ENCODE data around the gene SNAP91. TPM values are rescaled to one million over a fixed set of nuclear protein-coding genes. Genes with fewer than 3 reads are reported as not detected.

Gene SNAP91, protein sequence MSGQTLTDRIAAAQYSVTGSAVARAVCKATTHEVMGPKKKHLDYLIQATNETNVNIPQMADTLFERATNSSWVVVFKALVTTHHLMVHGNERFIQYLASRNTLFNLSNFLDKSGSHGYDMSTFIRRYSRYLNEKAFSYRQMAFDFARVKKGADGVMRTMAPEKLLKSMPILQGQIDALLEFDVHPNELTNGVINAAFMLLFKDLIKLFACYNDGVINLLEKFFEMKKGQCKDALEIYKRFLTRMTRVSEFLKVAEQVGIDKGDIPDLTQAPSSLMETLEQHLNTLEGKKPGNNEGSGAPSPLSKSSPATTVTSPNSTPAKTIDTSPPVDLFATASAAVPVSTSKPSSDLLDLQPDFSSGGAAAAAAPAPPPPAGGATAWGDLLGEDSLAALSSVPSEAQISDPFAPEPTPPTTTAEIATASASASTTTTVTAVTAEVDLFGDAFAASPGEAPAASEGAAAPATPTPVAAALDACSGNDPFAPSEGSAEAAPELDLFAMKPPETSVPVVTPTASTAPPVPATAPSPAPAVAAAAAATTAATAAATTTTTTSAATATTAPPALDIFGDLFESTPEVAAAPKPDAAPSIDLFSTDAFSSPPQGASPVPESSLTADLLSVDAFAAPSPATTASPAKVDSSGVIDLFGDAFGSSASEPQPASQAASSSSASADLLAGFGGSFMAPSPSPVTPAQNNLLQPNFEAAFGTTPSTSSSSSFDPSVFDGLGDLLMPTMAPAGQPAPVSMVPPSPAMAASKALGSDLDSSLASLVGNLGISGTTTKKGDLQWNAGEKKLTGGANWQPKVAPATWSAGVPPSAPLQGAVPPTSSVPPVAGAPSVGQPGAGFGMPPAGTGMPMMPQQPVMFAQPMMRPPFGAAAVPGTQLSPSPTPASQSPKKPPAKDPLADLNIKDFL
- polyA plus RNA-seq (2012; ENCODE audit: insufficient read length, low read depth), result not detected

DNA sequence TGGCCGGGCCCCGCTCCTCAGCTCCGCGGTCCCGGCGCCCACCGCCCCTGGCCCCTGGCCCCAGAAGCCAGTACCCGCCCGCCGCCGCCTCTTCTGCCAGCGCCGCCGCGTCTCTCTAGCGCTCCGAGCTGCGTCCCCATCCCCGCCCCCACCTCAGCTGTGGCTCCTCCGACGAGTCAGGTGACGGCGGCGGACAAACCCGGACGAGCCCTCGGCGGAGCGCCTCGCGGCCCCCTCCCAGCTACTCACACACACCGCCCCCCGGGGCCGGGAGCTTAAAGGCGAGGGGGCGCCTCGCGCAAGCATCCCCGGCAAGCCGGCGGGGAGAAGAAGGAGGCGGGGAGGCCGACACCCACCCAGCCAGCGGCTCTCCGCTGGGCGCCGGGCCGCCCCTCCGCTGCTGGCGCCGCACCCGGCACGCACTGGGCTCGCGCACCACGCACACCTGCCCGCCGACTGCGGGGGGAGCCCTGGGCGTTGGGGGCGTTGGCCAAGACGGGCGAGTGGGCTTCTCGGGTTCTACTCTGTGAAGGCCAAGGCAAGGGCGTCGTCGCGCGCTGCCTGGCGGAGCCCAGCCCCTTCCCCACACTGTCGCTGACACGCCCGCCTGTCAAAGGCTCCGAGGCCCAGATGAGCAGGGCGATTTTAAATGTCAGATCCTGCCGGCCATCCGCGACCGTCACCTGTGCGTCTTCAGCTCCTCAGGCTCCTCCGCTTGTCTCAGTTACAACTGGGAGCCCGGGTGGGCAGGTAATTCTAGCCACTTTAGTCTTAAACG is at the start of gene SNAP91:
Gene SNAP91 (minus strand): TSS at position 132 of the 778 bp plus-strand sequence. CDS start 1,174 bp downstream, outside the sequence.
- no peak for TF ChIP-seq FOXP2 (optimal IDR thresholded peaks at IDR 0.05; ENCODE audit: borderline replicate concordance, extremely low read depth, extremely low read length, insufficient read depth)
- TF ChIP-seq SIN3A (IDR thresholded peaks at IDR 0.05; ENCODE audit: borderline replicate concordance, insufficient read depth, low read length), result no peak
- TF ChIP-seq, protein P1, sequence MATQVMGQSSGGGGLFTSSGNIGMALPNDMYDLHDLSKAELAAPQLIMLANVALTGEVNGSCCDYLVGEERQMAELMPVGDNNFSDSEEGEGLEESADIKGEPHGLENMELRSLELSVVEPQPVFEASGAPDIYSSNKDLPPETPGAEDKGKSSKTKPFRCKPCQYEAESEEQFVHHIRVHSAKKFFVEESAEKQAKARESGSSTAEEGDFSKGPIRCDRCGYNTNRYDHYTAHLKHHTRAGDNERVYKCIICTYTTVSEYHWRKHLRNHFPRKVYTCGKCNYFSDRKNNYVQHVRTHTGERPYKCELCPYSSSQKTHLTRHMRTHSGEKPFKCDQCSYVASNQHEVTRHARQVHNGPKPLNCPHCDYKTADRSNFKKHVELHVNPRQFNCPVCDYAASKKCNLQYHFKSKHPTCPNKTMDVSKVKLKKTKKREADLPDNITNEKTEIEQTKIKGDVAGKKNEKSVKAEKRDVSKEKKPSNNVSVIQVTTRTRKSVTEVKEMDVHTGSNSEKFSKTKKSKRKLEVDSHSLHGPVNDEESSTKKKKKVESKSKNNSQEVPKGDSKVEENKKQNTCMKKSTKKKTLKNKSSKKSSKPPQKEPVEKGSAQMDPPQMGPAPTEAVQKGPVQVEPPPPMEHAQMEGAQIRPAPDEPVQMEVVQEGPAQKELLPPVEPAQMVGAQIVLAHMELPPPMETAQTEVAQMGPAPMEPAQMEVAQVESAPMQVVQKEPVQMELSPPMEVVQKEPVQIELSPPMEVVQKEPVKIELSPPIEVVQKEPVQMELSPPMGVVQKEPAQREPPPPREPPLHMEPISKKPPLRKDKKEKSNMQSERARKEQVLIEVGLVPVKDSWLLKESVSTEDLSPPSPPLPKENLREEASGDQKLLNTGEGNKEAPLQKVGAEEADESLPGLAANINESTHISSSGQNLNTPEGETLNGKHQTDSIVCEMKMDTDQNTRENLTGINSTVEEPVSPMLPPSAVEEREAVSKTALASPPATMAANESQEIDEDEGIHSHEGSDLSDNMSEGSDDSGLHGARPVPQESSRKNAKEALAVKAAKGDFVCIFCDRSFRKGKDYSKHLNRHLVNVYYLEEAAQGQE (IDR thresholded peaks at IDR 0.05; ENCODE audit: insufficient read depth in 1 of 2, low read depth in 2 of 2, low read length in 2 of 2), result no peak
- no peak for TF ChIP-seq TAF1 (IDR thresholded peaks at IDR 0.05; ENCODE audit: borderline replicate concordance, insufficient read depth, low read length)
- TF ChIP-seq POLR2AphosphoS5 (IDR thresholded peaks at IDR 0.05; ENCODE audit: low read depth, low read length), result no peak

DNA sequence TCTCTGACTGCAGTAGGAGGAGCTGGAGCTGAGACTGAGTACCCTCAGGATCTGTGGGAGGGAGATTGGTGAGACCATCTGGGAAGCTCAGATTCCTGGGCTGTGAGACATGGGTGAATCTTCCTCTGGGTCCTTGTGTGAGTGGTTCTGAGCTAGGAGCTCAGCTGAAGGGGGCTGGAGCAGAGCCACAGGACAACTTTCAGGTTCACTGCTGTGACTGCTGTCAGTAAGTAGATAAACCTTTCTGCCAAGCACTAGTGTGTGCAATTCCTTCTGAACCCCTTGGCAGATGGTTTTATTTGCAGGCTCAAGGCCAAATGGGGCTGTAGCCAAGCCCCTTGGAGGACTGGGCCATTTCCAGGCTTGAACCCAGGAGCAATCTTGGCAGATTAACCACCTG is 49.6 kb upstream of the SNAP91 start:
- TF ChIP-seq TAF1 (IDR thresholded peaks at IDR 0.05; ENCODE audit: borderline replicate concordance, insufficient read depth, low read length), result no peak
- no peak for TF ChIP-seq POLR2AphosphoS5 (IDR thresholded peaks at IDR 0.05; ENCODE audit: low read depth, low read length)
- no peak for TF ChIP-seq FOXP2 (optimal IDR thresholded peaks at IDR 0.05; ENCODE audit: borderline replicate concordance, extremely low read depth, extremely low read length, insufficient read depth)
- TF ChIP-seq, protein P1 (IDR thresholded peaks at IDR 0.05; ENCODE audit: insufficient read depth in 1 of 2, low read depth in 2 of 2, low read length in 2 of 2), result no peak
- no peak for TF ChIP-seq SIN3A (IDR thresholded peaks at IDR 0.05; ENCODE audit: borderline replicate concordance, insufficient read depth, low read length)

DNA sequence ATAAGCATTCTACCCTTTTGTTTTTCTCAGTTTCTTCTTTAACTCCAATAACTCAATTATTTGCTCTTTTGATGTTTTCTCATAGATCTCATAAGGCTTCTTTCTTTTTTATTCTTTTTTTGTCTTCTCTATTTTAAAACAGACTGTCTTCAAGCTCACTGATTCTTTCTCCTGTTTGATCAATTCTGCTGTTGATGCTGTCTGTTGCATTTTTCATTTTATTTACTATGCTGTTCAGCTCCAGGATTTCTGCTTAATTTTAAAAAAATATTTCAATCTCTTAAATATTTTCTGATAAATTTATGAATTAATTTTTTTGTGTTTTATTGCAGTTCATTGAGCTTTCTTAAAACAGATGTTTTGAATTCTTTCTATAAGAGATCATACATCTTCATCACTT is 48.1 kb upstream of the SNAP91 start:
- TF ChIP-seq TAF1 (IDR thresholded peaks at IDR 0.05; ENCODE audit: borderline replicate concordance, insufficient read depth, low read length), result no peak
- TF ChIP-seq SIN3A (IDR thresholded peaks at IDR 0.05; ENCODE audit: borderline replicate concordance, insufficient read depth, low read length), result no peak
- no peak for TF ChIP-seq POLR2AphosphoS5 (IDR thresholded peaks at IDR 0.05; ENCODE audit: low read depth, low read length)
- TF ChIP-seq, protein P1 (IDR thresholded peaks at IDR 0.05; ENCODE audit: insufficient read depth in 1 of 2, low read depth in 2 of 2, low read length in 2 of 2), result no peak
- TF ChIP-seq FOXP2 (optimal IDR thresholded peaks at IDR 0.05; ENCODE audit: borderline replicate concordance, extremely low read depth, extremely low read length, insufficient read depth), result no peak

DNA sequence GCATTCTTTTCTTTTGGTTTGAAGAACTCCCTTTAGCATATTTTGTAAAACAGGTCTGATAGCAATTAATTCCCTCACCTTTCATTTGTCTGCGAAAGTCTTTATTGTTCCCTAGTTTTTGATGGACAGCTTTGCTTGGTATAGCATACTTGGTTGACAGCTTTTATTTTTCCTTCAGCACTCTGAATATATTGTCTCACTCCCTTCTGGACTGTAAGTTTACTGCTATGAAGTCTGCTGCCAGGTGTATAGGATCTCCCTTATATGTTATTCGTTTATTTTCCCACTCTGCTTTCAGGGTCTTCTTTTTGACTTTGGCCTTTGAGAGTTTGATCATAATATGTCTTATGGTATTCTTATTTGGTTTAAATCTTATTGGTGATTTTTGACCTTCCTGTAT is 47.7 kb upstream of the SNAP91 start:
- TF ChIP-seq POLR2AphosphoS5 (IDR thresholded peaks at IDR 0.05; ENCODE audit: low read depth, low read length), result no peak
- no peak for TF ChIP-seq SIN3A (IDR thresholded peaks at IDR 0.05; ENCODE audit: borderline replicate concordance, insufficient read depth, low read length)
- TF ChIP-seq, protein P1 (IDR thresholded peaks at IDR 0.05; ENCODE audit: insufficient read depth in 1 of 2, low read depth in 2 of 2, low read length in 2 of 2), result no peak
- no peak for TF ChIP-seq TAF1 (IDR thresholded peaks at IDR 0.05; ENCODE audit: borderline replicate concordance, insufficient read depth, low read length)

Data from PFSK-1 (cell line).